Lower leg skin (tissue), 3 donors: ENCODE results near the gene GNPDA2.

Experiments
- POLR2A ChIP-seq, 2 donors: fragments of 450-650 bp; IDR thresholded peaks; one replicate each; pipeline ENCODE4 v1.6.1; 2016 to 2017; ENCODE audit warnings: antibody characterized with exemption in 2 of 2, mild to moderate bottlenecking in 1 of 2, moderate library complexity in 1 of 2
- TF ChIP-seq, protein P1 (sequence below), 3 donors: fragments of 450-650 bp; IDR thresholded peaks; one replicate each; pipeline ENCODE4 v1.5.1; 2016; ENCODE audit warnings: antibody characterized with exemption in 3 of 3, mild to moderate bottlenecking in 3 of 3, moderate library complexity in 2 of 3

DNA sequence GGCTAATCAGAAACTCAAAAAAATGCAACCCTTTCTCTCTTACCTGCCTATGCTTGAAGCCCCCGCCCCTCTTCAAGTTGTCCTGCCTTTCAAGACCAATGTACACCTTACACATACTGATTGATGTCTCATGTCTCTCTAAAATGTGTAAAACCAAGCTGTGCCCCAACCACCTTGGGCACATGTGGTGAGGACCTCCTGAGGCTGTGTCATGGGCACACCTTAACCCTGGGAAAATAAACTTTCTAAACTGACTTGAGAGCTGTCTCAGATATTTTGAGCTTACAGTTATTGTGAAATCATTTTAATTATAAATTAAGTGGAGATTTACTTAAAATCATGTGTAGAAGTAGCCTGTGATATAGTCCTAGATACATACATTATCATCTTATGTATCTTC, 25.9 kb downstream of the GNPDA2 start:
- TF ChIP-seq, protein P1, sequence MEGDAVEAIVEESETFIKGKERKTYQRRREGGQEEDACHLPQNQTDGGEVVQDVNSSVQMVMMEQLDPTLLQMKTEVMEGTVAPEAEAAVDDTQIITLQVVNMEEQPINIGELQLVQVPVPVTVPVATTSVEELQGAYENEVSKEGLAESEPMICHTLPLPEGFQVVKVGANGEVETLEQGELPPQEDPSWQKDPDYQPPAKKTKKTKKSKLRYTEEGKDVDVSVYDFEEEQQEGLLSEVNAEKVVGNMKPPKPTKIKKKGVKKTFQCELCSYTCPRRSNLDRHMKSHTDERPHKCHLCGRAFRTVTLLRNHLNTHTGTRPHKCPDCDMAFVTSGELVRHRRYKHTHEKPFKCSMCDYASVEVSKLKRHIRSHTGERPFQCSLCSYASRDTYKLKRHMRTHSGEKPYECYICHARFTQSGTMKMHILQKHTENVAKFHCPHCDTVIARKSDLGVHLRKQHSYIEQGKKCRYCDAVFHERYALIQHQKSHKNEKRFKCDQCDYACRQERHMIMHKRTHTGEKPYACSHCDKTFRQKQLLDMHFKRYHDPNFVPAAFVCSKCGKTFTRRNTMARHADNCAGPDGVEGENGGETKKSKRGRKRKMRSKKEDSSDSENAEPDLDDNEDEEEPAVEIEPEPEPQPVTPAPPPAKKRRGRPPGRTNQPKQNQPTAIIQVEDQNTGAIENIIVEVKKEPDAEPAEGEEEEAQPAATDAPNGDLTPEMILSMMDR (IDR thresholded peaks at IDR 0.05) = no peak
- no peak for TF ChIP-seq POLR2A (IDR thresholded peaks at IDR 0.05)
